ENCODE results near the gene CLTC. TPM values are rescaled to one million over a fixed set of nuclear protein-coding genes. Genes with fewer than 3 reads are reported as not detected.

CLTC gene
- total and polyA plus RNA-seq, 2 of the 13 experiments (the other 11 are each of a cell fraction or from before 2014, with no cell fraction given): 134 to 283 TPM

DNA sequence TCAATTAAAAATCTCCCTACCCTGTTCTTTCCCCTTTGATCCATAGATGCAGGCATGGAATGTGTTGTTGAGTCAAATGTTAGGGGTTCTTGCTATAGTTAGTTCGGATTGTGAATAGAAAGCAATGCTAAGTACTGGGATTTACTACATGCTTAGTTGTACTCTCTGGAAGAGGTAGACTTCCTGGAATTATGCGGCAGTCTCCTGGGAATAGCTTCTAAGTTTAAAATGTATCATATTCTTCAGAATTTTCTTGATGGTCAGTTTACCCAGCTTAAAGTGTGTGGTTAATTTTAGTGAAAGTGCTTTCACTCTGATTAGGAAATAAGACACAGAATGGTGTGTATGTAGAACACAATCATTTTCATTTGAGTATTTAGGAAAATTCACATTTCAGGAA is 3.5 kb downstream of the CLTC start (continued):
- TF ChIP-seq, protein P1, sequence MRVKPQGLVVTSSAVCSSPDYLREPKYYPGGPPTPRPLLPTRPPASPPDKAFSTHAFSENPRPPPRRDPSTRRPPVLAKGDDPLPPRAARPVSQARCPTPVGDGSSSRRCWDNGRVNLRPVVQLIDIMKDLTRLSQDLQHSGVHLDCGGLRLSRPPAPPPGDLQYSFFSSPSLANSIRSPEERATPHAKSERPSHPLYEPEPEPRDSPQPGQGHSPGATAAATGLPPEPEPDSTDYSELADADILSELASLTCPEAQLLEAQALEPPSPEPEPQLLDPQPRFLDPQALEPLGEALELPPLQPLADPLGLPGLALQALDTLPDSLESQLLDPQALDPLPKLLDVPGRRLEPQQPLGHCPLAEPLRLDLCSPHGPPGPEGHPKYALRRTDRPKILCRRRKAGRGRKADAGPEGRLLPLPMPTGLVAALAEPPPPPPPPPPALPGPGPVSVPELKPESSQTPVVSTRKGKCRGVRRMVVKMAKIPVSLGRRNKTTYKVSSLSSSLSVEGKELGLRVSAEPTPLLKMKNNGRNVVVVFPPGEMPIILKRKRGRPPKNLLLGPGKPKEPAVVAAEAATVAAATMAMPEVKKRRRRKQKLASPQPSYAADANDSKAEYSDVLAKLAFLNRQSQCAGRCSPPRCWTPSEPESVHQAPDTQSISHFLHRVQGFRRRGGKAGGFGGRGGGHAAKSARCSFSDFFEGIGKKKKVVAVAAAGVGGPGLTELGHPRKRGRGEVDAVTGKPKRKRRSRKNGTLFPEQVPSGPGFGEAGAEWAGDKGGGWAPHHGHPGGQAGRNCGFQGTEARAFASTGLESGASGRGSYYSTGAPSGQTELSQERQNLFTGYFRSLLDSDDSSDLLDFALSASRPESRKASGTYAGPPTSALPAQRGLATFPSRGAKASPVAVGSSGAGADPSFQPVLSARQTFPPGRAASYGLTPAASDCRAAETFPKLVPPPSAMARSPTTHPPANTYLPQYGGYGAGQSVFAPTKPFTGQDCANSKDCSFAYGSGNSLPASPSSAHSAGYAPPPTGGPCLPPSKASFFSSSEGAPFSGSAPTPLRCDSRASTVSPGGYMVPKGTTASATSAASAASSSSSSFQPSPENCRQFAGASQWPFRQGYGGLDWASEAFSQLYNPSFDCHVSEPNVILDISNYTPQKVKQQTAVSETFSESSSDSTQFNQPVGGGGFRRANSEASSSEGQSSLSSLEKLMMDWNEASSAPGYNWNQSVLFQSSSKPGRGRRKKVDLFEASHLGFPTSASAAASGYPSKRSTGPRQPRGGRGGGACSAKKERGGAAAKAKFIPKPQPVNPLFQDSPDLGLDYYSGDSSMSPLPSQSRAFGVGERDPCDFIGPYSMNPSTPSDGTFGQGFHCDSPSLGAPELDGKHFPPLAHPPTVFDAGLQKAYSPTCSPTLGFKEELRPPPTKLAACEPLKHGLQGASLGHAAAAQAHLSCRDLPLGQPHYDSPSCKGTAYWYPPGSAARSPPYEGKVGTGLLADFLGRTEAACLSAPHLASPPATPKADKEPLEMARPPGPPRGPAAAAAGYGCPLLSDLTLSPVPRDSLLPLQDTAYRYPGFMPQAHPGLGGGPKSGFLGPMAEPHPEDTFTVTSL (CRISPR knock-in tag; IDR thresholded peaks at IDR 0.05; ENCODE audit: borderline replicate concordance): no peak
- TF ChIP-seq SKI (IDR thresholded peaks at IDR 0.05; ENCODE audit: partially characterized antibody) (no peak), ZNF30 (CRISPR knock-in tag; IDR thresholded peaks at IDR 0.05) (no peak), IRF2 (CRISPR knock-in tag; IDR thresholded peaks at IDR 0.05) (no peak), SMAD3 (CRISPR knock-in tag; IDR thresholded peaks at IDR 0.05) (no peak), ZNF709 (CRISPR knock-in tag; IDR thresholded peaks at IDR 0.05) (no peak), ZBTB44 (CRISPR knock-in tag; IDR thresholded peaks at IDR 0.05) (no peak), BORCS8-MEF2B (CRISPR knock-in tag; IDR thresholded peaks at IDR 0.05) (no peak), MEIS1 (CRISPR knock-in tag; IDR thresholded peaks at IDR 0.05; ENCODE audit: borderline replicate concordance) (no peak)
